BE2C (cell line): Measurements from ENCODE around the gene ALK.

Experiments used
- DNase-seq: peaks from one replicate; pipeline ENCODE4 v3.0.0-alpha.2; 2020
- H3K27me3 ChIP-seq: fragments of 250-450 bp; sonication (Bioruptor Pico); 2 replicates; pipeline ENCODE4 v1.5.1; 2020; ENCODE audit warnings: mild to moderate bottlenecking
- H3K36me3 ChIP-seq: fragments of 250-450 bp; sonication (Bioruptor Pico); 2 replicates; pipeline ENCODE4 v1.5.1; 2020; ENCODE audit warnings: mild to moderate bottlenecking
- H3K4me1 ChIP-seq: fragments of 250-450 bp; sonication (Bioruptor Pico); 2 replicates; pipeline ENCODE4 v1.5.1; 2020
- H3K4me3 ChIP-seq: 2 replicates; pipeline ENCODE4 v1.5.1; 2011; ENCODE audit warnings: low read depth, low read length
- H3K9me3 ChIP-seq: fragments of 250-450 bp; sonication (Bioruptor Pico); 2 replicates; pipeline ENCODE4 v1.5.1; 2020
- CTCF ChIP-seq: IDR thresholded peaks from 2 replicates; pipeline ENCODE4 v1.5.1; 2012; ENCODE audit warnings: mild to moderate bottlenecking, low read depth, low read length

ALK gene

GRCh38 chr2:29698216-29698615 is 223.2 kb downstream of the ALK start:
- Histone ChIP-seq H3K9me3 (no peaks in the 10 kb centered on the region), H3K36me3 (no peaks in the 10 kb centered on the region), H3K4me3 (no peak overlapping the region), H3K4me1 (peaks cover 6% of the 10 kb centered on the region; the same call in 1 of the 2 replicates), H3K27me3 (no peaks in the 10 kb centered on the region)
- DNase-seq = no peak
- no peak for TF ChIP-seq CTCF

GRCh38 chr2:29697715-29698114 is 223.7 kb downstream of the ALK start:
- Histone ChIP-seq H3K4me1 (peaks cover 1% of the 10 kb centered on the region; the same call in 1 of the 2 replicates), H3K36me3 (no peaks in the 10 kb centered on the region)

GRCh38 chr2:29697181-29697580 is 224.2 kb downstream of the ALK start:
- no peak for TF ChIP-seq CTCF
- Histone ChIP-seq H3K4me1 (no peaks in the 10 kb centered on the region), H3K9me3 (no peaks in the 10 kb centered on the region), H3K27me3 (no peaks in the 10 kb centered on the region), H3K36me3 (no peaks in the 10 kb centered on the region), H3K4me3 (no peak overlapping the region)
- no peak for DNase-seq

More at GRCh38 chr2:29697715-29698114, 223.7 kb downstream of the ALK start:
- H3K9me3 ChIP-seq = no peaks in the 10 kb centered on the region
- TF ChIP-seq CTCF = no peak
- no peak for DNase-seq
- H3K4me3 ChIP-seq = no peak overlapping the region
- no peaks in the 10 kb centered on the region for H3K27me3 ChIP-seq

GRCh38 chr2:29694741-29695140 is 226.6 kb downstream of the ALK start:
- no peaks in the 10 kb centered on the region for H3K27me3 ChIP-seq

GRCh38 chr2:29691391-29691950 is 229.9 kb downstream of the ALK start:
- Histone ChIP-seq H3K36me3 (no peaks in the 10 kb centered on the region), H3K4me3 (no peak overlapping the region), H3K27me3 (no peaks in the 10 kb centered on the region), H3K9me3 (no peaks in the 10 kb centered on the region), H3K4me1 (peaks cover 4% of the 10 kb centered on the region)
- TF ChIP-seq CTCF = no peak
- DNase-seq = no peak

More at GRCh38 chr2:29694741-29695140, 226.6 kb downstream of the ALK start:
- Histone ChIP-seq H3K4me1 (no peaks in the 10 kb centered on the region), H3K9me3 (no peaks in the 10 kb centered on the region), H3K36me3 (no peaks in the 10 kb centered on the region), H3K4me3 (no peak overlapping the region)
- DNase-seq = no peak
- no peak for TF ChIP-seq CTCF

- Histone ChIP-seq H3K36me3 (no peaks in the 10 kb centered on the region), H3K4me3 (no peak overlapping the region), H3K9me3 (no peaks in the 10 kb centered on the region), H3K4me1 (peaks cover 8% of the 10 kb centered on the region), H3K27me3 (no peaks in the 10 kb centered on the region)
- DNase-seq = no peak
- no peak for TF ChIP-seq CTCF
Measured at GRCh38 chr2:29689666-29690065, 231.7 kb downstream of the ALK start.
